ENCODE results near the gene AGK. TPM values are rescaled to one million over a fixed set of nuclear protein-coding genes. Genes with fewer than 3 reads are reported as not detected.

Gene AGK
- 10 to 100 TPM; 35.8 to 37.9 TPM for total RNA-seq

- CTCF ChIA-PET, result interaction anchor here (1.1 kb wide), 1 partner anchor 19 kb away, joined by 3 read pairs; no protein-coding TSS in a partner anchor
- Mint-ChIP-seq H3K4me1 (ENCODE audit: low read depth) (peaks cover 36% of the 10 kb centered on the region), H3K4me3 (peak within 1 kb of the TSS; percentile 86)
These were observed at the start of gene AGK for GRCh38 chr7:141551094-141551781. Gene AGK, plus strand, starts transcription at chr7:141551410. Its CDS starts 4,057 bp downstream, at chr7:141555467.

GRCh38 chr7:141501451-141501850 is 49.8 kb upstream of the AGK start:
- intact Hi-C loops (cut with micrococcal nuclease), result no loop called here
- no peak for DNase-seq
- H3K36me3 Mint-ChIP-seq (ENCODE audit: low read depth), result no peaks in the 10 kb centered on the region
- H3K27ac Mint-ChIP-seq, result no peak overlapping the region
- CTCF ChIA-PET, result no interaction called here
- no peak overlapping the region for H3K4me3 Mint-ChIP-seq
- no peaks in the 10 kb centered on the region for H3K4me1 Mint-ChIP-seq (ENCODE audit: low read depth)
- peaks cover 12% of the 10 kb centered on the region for H3K27me3 Mint-ChIP-seq (ENCODE audit: low read depth)
- no peaks in the 10 kb centered on the region for H3K9me3 Mint-ChIP-seq

More at GRCh38 chr7:141551094-141551781, at the start of gene AGK:
- Mint-ChIP-seq H3K27ac (peak within 1 kb of the TSS; percentile 85), H3K27me3 (ENCODE audit: low read depth) (no peaks in the 10 kb centered on the region), H3K9me3 (no peaks in the 10 kb centered on the region), H3K36me3 (ENCODE audit: low read depth) (peaks cover 21% of the 10 kb centered on the region)
- peak; percentile 83 for DNase-seq
- intact Hi-C loops (cut with micrococcal nuclease), result loop anchor here (1.0 to 10.0 kb wide), 6 partner anchors 150 to 1254 kb away; partner anchors contain the start of genes MRPS33 and SSBP1

GRCh38 chr7:141511316-141511675 is 39.9 kb upstream of the AGK start:
- H3K4me3 Mint-ChIP-seq, result no peak overlapping the region

GRCh38 chr7:141511676-141512396 is 39.4 kb upstream of the AGK start:
- H3K27me3 Mint-ChIP-seq (ENCODE audit: low read depth), result peaks cover 62% of the 10 kb centered on the region
- peak; percentile 8 for DNase-seq
- intact Hi-C loops (cut with micrococcal nuclease), result no loop called here
- H3K4me3 Mint-ChIP-seq, result peak overlapping the region; percentile 50
- H3K9me3 Mint-ChIP-seq, result peaks cover 3% of the 10 kb centered on the region
- CTCF ChIA-PET, result interaction anchor here (0.6 kb wide), 1 partner anchor 700 kb away, joined by 3 read pairs; no protein-coding TSS in a partner anchor
- no peak overlapping the region for H3K27ac Mint-ChIP-seq
- peaks cover 16% of the 10 kb centered on the region for H3K4me1 Mint-ChIP-seq (ENCODE audit: low read depth)
- no peaks in the 10 kb centered on the region for H3K36me3 Mint-ChIP-seq (ENCODE audit: low read depth)

More at GRCh38 chr7:141511316-141511675, 39.9 kb upstream of the AGK start:
- H3K27me3 Mint-ChIP-seq (ENCODE audit: low read depth), result peaks cover 59% of the 10 kb centered on the region
- no peak for DNase-seq
- intact Hi-C loops (cut with micrococcal nuclease), result no loop called here
- H3K4me1 Mint-ChIP-seq (ENCODE audit: low read depth), result peaks cover 16% of the 10 kb centered on the region
- peaks cover 3% of the 10 kb centered on the region for H3K9me3 Mint-ChIP-seq
- no peak overlapping the region for H3K27ac Mint-ChIP-seq
- H3K36me3 Mint-ChIP-seq (ENCODE audit: low read depth), result no peaks in the 10 kb centered on the region
- CTCF ChIA-PET, result interaction anchor here (0.6 kb wide), 1 partner anchor 700 kb away, joined by 3 read pairs; no protein-coding TSS in a partner anchor

- no peak for DNase-seq
- H3K27ac Mint-ChIP-seq, result no peak overlapping the region
- CTCF ChIA-PET, result no interaction called here
- intact Hi-C loops (cut with micrococcal nuclease), result no loop called here
- H3K4me3 Mint-ChIP-seq, result peak overlapping the region; percentile 50
- peaks cover 67% of the 10 kb centered on the region for H3K27me3 Mint-ChIP-seq (ENCODE audit: low read depth)
- peaks cover 16% of the 10 kb centered on the region for H3K4me1 Mint-ChIP-seq (ENCODE audit: low read depth)
- H3K9me3 Mint-ChIP-seq, result peaks cover 3% of the 10 kb centered on the region
- H3K36me3 Mint-ChIP-seq (ENCODE audit: low read depth), result no peaks in the 10 kb centered on the region
These were observed 38.6 kb upstream of the AGK start for GRCh38 chr7:141512597-141512996.

GRCh38 chr7:141513720-141514119 is 37.5 kb upstream of the AGK start:
- H3K27ac Mint-ChIP-seq, result no peak overlapping the region
- H3K27me3 Mint-ChIP-seq (ENCODE audit: low read depth), result peaks cover 59% of the 10 kb centered on the region
- no peak for DNase-seq
- CTCF ChIA-PET, result no interaction called here
- H3K4me1 Mint-ChIP-seq (ENCODE audit: low read depth), result peaks cover 16% of the 10 kb centered on the region
- H3K4me3 Mint-ChIP-seq, result no peak overlapping the region
- intact Hi-C loops (cut with micrococcal nuclease), result no loop called here
- H3K9me3 Mint-ChIP-seq, result peaks cover 3% of the 10 kb centered on the region
- no peaks in the 10 kb centered on the region for H3K36me3 Mint-ChIP-seq (ENCODE audit: low read depth)

- Mint-ChIP-seq H3K27me3 (ENCODE audit: low read depth) (peaks cover 46% of the 10 kb centered on the region), H3K4me1 (ENCODE audit: low read depth) (peaks cover 14% of the 10 kb centered on the region), H3K36me3 (ENCODE audit: low read depth) (no peaks in the 10 kb centered on the region), H3K27ac (no peak overlapping the region), H3K9me3 (peaks cover 3% of the 10 kb centered on the region), H3K4me3 (no peak overlapping the region)
- no peak for DNase-seq
- CTCF ChIA-PET, result interaction anchor here (1.9 kb wide), 1 partner anchor 18 kb away, joined by 4 read pairs; no protein-coding TSS in a partner anchor
- intact Hi-C loops (cut with micrococcal nuclease), result no loop called here
These were observed 35.3 kb upstream of the AGK start for GRCh38 chr7:141515941-141516340.

GRCh38 chr7:141519623-141520022 is 31.6 kb upstream of the AGK start:
- peaks cover 18% of the 10 kb centered on the region for H3K27me3 Mint-ChIP-seq (ENCODE audit: low read depth)
- H3K4me3 Mint-ChIP-seq, result no peak overlapping the region
- DNase-seq, result no peak
- H3K9me3 Mint-ChIP-seq, result no peaks in the 10 kb centered on the region
- CTCF ChIA-PET, result interaction anchor here (2.2 kb wide), 1 partner anchor 13 kb away, joined by 12 read pairs; no protein-coding TSS in a partner anchor
- no peaks in the 10 kb centered on the region for H3K36me3 Mint-ChIP-seq (ENCODE audit: low read depth)
- intact Hi-C loops (cut with micrococcal nuclease), result no loop called here
- no peaks in the 10 kb centered on the region for H3K4me1 Mint-ChIP-seq (ENCODE audit: low read depth)
- no peak overlapping the region for H3K27ac Mint-ChIP-seq

GRCh38 chr7:141522657-141523342 is 28.4 kb upstream of the AGK start:
- Mint-ChIP-seq H3K9me3 (no peaks in the 10 kb centered on the region), H3K27me3 (ENCODE audit: low read depth) (peaks cover 8% of the 10 kb centered on the region), H3K4me3 (no peak overlapping the region), H3K4me1 (ENCODE audit: low read depth) (no peaks in the 10 kb centered on the region), H3K36me3 (ENCODE audit: low read depth) (no peaks in the 10 kb centered on the region), H3K27ac (no peak overlapping the region)
- intact Hi-C loops (cut with micrococcal nuclease), result no loop called here
- DNase-seq, result no peak
- CTCF ChIA-PET, result no interaction called here

- peaks cover 22% of the 10 kb centered on the region for H3K27me3 Mint-ChIP-seq (ENCODE audit: low read depth)
- CTCF ChIA-PET, result no interaction called here
- H3K36me3 Mint-ChIP-seq (ENCODE audit: low read depth), result no peaks in the 10 kb centered on the region
- DNase-seq, result no peak
- intact Hi-C loops (cut with micrococcal nuclease), result no loop called here
- no peak overlapping the region for H3K27ac Mint-ChIP-seq
- H3K4me3 Mint-ChIP-seq, result no peak overlapping the region
- no peaks in the 10 kb centered on the region for H3K9me3 Mint-ChIP-seq
- no peaks in the 10 kb centered on the region for H3K4me1 Mint-ChIP-seq (ENCODE audit: low read depth)
These were observed 25.2 kb upstream of the AGK start for GRCh38 chr7:141525973-141526514.

- Mint-ChIP-seq H3K4me1 (ENCODE audit: low read depth) (no peaks in the 10 kb centered on the region), H3K27me3 (ENCODE audit: low read depth) (peaks cover 22% of the 10 kb centered on the region), H3K4me3 (no peak overlapping the region), H3K36me3 (ENCODE audit: low read depth) (no peaks in the 10 kb centered on the region), H3K27ac (no peak overlapping the region), H3K9me3 (no peaks in the 10 kb centered on the region)
- CTCF ChIA-PET, result no interaction called here
- intact Hi-C loops (cut with micrococcal nuclease), result no loop called here
- DNase-seq, result no peak
These were observed 24.1 kb upstream of the AGK start for GRCh38 chr7:141527076-141527475.

- H3K9me3 Mint-ChIP-seq, result no peaks in the 10 kb centered on the region
- no peak overlapping the region for H3K27ac Mint-ChIP-seq
- H3K4me3 Mint-ChIP-seq, result no peak overlapping the region
- peaks cover 2% of the 10 kb centered on the region for H3K4me1 Mint-ChIP-seq (ENCODE audit: low read depth)
- peaks cover 24% of the 10 kb centered on the region for H3K27me3 Mint-ChIP-seq (ENCODE audit: low read depth)
- CTCF ChIA-PET, result interaction anchor here (0.7 to 1.1 kb wide), 2 partner anchors 81 to 297 kb away, joined by 3 read pairs; no protein-coding TSS in a partner anchor
- intact Hi-C loops (cut with micrococcal nuclease), result no loop called here
- no peaks in the 10 kb centered on the region for H3K36me3 Mint-ChIP-seq (ENCODE audit: low read depth)
- no peak for DNase-seq
These were observed 22.8 kb upstream of the AGK start for GRCh38 chr7:141528399-141528798.
